GM21576 (cell line): ENCODE data around the gene EXTL1.

Experiments used
- ATAC-seq: cut with Tn5 transposase; IDR thresholded peaks from one replicate; pipeline ENCODE4 v1.9.1; 2021; ENCODE audit warnings: mild to moderate bottlenecking, moderate library complexity; ENCODE audit not compliant: unreplicated experiment

The EXTL1 gene

DNA sequence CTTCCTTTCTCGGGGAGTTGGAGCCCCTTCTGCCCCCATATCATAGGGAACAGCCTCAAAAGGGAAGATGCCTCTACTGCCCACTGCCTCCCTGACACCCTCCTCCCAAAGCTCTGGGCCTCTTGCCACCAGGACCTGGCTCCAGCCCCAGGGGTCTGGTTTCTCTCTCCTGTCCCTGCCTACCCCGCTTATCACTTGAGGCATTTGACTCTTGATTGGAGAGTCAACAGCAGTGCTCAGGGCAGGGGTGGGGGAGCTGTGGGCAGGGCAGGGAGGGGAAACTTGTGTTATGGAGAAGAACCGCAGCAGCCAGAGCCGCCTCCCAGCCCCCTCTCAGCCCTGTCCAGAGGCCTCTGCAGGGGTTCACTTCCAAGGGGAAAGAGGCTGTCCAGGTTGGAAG, 45.3 kb downstream of the EXTL1 start:
- ATAC-seq, result no peak

DNA sequence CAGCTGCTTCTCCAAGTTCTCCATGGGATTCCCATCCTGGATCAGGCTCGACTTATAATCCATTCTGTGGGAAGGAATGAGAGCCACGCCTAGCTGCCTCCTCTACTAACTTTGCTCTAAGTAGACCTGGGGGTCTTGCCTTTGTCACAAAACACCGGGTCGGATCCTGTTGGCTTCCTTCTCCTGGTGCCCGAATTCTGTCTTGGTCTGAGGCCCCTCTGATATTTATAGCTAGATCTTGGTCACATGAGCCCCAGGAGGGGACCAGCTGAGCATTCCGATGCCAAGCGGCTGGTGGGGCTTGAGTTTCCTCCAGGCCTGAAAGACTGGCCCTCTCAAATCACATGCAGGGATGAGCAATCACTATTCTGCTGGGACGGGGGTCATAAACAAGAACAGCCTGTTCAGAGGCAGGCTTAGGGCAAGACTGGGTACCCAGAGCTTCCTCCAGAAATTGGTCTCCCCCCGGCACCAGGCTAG, 45.9 kb downstream of the EXTL1 start, which contains the start of gene TRIM63:
TSS of gene TRIM63 (minus strand) at position 199 of the 480 bp plus-strand sequence. CDS start at position 63, 136 bp downstream.
- no peak for ATAC-seq

DNA sequence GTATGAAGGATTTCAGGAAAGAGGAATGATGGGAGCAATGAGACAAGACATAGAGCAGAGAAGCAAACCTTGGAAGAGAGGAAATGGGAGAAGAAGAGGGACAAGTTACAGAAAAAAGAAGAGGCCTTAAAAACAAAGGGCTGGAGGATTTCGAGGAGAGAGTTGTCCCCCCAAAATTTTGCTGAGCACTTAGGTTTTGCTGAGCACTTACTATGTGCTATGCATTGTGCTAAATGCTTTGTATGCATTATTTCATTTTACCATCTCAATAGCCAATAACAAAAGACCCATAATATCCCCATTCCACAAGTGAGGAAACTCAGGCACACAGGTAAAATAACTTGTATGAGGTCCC, 48.3 kb downstream of the EXTL1 start:
- ATAC-seq, result no peak

DNA sequence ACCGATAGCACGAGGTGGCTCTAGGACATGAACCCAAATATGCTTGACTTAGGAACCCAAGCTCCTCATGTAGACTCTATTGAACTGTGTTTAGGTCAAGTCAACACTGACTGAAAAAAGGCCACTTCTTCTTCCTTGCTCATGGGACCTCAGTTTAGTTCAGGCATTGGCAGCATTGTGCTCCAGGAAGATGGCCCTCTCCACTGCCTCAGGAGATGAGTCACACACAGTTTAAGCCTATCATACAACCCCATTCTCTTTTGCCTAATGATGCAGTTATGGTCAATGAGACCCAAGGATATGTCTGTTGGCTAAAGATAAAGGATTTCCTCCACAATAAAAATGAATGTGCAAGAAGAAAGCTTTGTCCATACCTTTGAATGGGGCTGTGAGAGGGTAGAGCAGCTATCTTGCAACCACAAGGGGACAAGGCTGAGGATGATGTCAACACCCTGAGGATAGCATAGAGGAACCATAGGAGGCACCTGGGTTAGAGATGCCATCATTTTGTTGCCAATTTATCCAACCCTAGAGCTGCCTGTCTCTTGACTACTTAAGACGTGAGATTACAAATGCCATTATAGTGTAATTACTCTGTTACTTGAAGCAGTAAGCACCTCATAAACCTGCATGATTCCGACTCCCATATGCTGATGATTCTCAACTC, 48.9 kb downstream of the EXTL1 start:
- ATAC-seq, result no peak

DNA sequence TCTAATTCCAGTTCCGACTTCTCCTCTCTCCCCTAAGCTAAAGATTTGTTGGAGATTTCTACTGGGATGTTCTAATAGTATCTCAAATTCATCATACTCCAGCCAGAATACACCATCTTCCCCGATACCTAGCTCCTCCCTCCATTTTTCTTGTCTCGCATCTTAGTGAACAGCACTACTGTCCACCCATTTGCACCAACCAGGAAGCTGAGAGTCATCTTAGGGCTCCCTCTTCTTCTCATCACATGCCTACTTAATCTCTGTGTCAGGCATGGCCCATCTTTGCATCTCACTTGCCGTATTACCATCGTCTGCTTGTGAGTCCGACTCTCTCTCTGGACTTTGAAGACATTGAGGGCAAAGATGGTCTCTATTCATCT, 49.4 kb downstream of the EXTL1 start:
- no peak for ATAC-seq

DNA sequence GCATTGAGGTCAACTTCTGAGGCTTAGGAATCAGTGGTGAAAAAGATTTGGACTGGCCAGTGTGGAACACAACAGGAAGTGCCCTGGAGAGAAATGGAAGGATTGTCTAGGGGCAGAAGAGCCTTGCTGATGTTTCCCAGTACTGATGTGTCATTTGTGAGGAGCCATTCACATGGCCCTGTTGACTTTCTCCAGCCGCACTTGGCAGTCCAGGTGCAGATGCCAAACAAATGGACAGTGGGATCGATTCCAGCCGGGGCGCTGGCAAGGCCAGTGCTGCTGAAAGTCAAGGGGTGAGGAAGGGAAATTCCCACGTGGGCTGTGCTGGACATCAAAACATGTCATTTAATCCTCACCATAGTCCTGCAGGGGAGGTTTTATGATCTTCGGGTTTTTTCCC, 50.7 kb downstream of the EXTL1 start:
- no peak for ATAC-seq

DNA sequence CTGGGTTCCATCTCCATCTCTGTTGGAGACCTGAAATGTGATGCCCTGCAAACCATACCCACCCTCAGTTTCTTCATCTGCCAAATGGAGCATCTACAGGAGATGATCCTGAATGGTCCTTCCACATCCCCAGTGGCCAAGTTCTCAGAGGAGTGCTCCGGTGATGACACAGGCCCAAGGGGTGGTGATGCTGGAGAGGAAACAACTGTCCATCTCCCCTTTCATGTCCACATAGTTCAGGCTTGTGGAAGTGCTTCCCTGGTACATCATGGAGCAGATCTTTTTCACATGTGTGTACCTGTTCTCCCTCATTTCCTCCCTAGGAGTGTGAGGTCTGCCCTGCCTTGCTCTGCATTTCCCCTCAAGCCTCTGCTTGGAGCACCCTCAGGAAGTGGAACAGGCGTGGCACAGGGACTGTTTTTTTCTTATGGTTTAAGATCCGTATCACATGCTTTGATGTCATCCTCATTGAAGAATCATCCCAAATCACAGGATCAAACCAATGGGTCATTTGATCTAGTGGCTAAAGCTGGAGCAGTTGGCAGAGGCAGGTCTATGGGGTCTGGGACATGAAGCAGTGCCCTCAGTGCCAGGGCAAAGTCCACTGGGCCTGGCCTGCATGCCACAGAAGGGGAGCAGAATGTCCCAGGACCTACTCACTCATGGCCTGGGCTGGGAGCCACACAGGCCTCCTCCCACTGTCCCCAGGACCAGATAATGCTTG, 54.0 kb downstream of the EXTL1 start:
- ATAC-seq, result no peak

DNA sequence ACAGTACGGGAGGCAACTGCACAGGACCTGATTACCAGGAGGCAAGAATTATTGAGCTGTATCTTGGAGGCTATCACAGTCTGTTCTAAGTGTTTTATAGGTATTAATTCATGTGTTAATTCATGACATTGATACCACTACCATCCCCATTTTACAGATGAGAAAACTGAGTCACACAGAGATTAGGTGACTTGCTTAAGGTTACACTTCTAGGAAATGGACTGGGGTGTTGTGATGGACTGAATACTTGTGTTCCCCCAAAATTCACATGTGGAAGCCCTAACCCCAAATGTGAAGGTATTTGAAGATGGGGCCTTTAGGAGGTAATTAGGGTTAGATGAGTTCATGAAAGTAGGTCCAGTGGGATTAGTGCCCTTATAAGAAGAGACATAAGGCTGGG, 55.9 kb downstream of the EXTL1 start:
- ATAC-seq, result no peak

DNA sequence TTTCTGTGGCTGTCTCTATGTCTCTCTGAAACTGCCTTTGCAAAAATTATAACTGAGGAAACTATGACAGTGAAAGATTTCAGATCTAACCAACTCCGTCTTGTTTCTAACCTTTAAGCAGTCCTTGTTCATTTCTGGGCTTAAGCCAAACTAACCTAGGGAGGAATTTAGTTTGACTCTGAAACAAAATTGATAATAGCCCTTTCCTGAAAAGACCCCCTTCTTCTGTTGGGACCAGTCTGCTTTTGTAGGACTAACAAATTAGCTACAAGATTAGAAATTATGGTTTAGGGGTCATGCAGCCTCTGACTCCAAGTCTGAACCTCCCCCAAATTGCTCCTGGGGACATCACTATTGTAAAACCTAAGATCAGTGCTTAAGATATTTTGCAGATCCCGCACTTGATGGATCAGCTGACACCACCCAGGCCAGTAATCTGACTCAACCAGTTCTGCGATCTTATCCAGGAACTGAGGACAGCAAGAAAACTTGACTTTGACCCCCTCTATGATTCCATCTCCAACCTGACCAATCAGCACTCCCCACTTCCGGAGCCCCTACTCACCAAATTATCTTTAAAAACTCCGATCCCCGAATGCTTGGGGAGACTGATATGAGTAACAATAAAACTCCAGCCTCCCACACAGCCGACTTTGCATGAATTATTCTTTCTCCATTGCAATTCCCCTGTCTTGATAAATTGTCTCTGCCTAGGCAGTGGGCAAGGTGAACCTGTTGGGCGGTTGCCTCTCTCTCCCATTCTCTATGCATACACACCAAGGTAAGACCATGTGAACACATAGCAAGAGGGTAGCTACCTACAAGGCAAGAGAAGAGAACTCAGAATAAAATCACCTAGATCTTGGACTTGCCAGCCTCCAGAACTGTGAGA, 57.0 kb downstream of the EXTL1 start:
- ATAC-seq, result no peak

DNA sequence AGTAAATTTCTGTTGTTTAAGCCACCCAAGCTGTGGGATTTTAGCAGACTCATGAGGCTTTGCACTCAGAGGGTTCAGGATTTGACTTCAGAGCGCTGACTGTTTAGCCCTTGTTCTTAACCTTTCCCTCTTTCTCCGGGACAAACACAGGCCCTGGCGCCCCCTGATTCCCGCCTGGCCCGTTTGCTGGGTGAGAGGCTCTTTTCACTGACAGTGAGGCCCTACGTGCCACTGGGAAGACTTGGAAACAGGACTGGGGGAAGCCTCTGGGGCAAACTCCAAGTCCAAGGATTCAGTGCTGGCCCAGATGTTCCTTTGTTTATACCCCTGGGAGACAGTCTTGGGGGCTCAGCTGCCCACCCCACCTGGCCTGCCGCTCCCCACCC, 57.6 kb downstream of the EXTL1 start:
- ATAC-seq, result no peak

DNA sequence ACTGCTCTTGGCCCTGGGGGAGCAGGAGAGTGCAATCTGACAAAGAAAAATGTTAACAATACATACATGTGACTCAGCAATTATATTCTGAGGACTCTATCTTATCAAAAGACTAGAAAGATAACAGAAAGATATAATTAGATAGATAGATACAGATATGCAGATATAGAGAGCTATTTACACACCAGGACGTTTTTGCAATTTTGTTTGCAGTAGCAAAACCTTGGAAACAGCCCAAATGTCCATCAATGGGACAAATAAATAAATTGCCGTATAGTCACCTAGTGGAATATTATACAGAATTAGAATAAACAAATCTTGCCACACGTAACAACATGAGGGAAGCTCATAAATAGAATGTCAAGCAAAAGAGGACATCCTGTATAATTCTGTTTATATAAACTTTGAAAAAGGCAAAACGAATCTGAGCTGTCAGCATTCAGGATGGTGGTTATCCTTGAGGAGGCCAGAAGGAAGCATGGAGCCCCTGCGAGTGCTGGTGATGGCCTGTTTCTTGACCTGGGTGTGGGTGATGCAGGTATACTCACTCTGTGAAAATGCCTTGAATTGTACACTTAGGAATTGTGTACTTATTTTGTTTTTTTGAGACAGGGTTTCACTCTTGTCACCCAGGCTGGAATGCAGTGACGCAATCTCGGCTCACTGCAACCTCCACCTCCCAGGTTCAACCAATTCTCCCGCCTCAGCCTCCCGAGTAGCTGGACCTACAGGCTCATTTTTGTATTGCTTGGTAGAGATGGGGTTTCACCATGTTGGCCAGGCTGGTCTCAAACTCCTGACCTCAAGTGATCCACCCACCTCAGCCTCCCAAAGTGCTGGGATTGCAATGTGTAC, 58.6 kb downstream of the EXTL1 start:
- ATAC-seq, result no peak

DNA sequence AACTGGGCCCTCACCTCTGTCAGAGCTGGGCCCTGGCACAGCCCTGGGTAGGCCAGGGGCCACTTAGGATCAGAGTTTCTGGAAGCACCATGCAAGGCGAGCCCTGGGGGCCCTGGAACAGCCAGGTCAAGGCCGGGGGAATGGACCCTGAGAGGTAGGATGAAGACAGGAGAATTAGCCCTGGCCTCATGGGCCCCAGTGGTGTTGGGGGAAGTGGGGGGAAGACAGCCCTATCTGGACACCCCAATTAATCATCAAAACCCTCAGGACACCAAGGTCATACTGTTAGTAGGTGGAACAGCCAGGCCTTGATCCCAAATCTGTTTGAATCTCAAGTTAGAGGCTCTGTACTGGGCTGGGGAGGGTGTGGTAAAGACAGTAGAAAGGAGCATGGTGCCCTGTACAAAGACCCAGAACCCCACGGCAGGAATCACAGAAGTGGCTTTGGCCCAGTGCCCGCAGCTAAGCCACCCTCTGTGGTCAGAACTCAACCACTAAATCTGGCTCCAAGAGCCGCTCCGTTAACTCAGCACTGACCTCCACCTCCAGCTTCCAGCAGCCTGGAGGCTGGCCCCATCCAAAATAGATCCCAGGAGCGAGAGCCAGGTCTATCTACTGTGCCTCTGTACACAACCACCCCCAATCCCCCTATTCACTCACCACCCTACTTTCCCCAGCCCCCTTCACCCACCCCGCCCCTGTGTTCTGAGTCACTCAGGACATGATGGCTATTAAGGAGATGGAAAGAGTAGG, 59.9 kb downstream of the EXTL1 start:
- ATAC-seq, result no peak

DNA sequence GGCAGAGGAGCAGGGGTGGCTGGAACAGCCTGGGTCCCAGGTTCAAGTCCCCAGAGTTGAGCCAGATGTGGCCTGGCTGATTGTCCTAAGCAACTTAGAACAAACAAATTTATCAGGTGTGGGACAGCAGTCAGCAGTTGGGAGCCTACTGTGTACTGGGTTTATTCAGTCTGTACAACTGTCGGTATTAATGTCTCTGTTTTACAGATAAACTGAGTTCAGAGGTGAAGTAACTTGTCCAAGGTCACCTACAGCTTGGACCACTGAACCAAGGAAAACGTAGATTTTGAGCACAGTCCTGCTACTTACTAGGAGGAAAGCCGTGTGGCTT, 60.4 kb downstream of the EXTL1 start:
- ATAC-seq, result no peak

DNA sequence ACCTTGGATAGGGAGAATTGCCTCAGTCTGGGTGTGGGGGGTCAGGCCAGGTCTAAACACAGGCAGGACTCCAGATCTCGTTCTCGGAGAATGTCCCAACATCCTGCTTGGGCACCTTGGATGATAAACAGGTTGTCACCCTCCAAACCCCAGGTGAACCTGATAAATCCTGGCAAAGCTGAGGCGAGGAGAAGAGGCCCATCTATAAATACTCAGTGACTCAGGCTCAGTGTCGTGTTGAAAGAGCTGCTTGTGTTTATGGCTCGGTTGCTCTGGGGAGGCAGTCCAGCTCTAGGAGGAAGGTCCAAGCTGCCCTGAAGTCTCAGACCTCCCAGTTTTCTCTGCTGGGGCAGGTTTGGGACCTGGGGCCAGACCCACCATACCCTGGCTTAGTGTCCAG, 61.6 kb downstream of the EXTL1 start:
- no peak for ATAC-seq

DNA sequence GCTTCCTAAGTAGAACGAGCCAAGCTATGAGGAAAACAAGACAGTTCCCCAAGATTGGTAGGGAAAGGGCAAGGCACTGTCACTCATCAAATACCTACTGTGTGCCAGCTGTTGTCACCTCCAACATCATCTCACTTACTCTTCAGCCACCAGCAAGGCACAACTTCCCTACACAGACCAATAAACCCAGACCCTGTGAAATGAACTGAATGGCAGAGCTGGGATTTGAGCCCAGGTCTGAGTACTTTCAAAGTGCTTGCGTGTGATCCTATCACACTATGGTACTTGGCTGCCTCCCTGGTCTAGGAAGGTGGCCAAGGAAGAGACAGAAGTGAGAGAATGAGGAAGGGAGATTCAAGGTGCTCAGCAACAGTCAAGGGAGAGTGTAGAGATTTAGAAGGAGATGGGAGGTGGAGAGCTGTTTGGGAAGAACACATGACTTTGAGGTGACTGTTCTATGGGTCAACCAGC, 62.6 kb downstream of the EXTL1 start:
- ATAC-seq, result no peak

DNA sequence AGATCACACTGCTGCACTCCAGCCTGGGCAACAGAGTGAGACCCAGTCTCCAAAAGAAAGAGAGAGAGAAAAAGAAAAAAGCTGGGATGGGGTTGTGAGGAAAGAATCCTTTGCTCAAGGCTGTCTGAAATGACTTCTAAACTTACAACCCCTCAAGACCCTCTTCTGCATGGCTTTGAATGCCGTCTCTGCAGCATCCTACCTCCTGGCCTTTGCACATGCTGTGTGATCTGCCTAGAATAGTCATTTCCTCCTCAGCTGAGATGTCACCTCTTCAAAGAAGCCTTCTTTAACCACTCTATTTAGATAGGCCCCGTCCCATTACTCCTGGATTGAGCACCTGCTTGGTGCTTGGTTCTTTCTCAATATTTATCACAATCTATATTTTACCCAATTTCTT, 63.3 kb downstream of the EXTL1 start:
- ATAC-seq, result no peak
